OCI-LY1 (cell line): Measurements from ENCODE around the gene RAPGEF3.

Source experiments
- CTCF ChIP-seq: fragments of 200-600 bp; sonication (generic), shearing (Covaris generic); IDR thresholded peaks from 2 replicates; pipeline ENCODE4 v1.5.1; 2017; ENCODE audit warnings: mild to moderate bottlenecking, antibody characterized with exemption, low read length, moderate library complexity, mixed read lengths
- EZH2 ChIP-seq: fragments of 200-600 bp; sonication (generic), shearing (Covaris generic); IDR thresholded peaks from 2 replicates; pipeline ENCODE4 v1.8.0; 2017; ENCODE audit warnings: borderline replicate concordance, mixed run types, mild to moderate bottlenecking, antibody characterized with exemption, low read length, moderate library complexity, mixed read lengths

- TF ChIP-seq CTCF (no peak), EZH2 (no peak)
Measured at GRCh38 chr12:47733142-47733541, 25.5 kb downstream of the RAPGEF3 start.
